Measurements from ENCODE around the gene PROP1.
"Not testable (repeated sequence)": the region's sequence is repeated elsewhere in the genome, so short reads cannot be mapped to it uniquely, and the experiment has no call there.

Gene PROP1

DNA sequence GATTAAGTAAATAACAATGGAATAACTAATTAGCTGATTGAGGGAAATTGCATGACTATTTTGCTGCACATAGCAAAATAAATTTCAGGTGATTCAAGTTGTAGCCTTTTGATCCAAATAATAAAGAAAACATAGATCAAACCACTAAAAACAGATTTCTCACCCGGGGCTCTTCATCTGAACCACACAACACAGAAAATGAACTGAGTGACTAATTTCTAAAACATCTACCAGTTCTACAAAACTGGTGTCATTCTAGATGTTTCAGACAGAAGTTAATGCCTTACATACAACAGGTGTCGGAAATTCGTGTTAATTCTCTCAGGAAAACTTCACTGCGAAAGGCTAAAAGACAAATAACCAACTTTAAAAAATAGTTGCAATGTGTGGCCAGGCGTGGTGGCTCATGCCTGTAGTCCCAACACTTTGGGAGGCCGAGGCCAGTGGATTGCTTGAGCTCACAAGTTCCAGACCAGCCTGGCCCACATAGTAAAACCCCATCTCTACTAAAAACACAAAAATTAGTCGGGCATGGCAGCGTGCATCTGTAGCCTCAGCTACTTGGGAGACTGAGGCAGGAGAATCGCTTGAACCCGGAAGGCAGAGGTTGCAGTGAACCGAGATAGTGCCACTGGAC lies 6.9 kb downstream of the PROP1 start:
- TF ChIP-seq GATA1 (IDR thresholded peaks at IDR 0.05; ENCODE audit: low read depth, low read length) (no peak), POLR2A (IDR thresholded peaks at IDR 0.05; ENCODE audit: low read length) (no peak)
- no peak for DNase-seq

DNA sequence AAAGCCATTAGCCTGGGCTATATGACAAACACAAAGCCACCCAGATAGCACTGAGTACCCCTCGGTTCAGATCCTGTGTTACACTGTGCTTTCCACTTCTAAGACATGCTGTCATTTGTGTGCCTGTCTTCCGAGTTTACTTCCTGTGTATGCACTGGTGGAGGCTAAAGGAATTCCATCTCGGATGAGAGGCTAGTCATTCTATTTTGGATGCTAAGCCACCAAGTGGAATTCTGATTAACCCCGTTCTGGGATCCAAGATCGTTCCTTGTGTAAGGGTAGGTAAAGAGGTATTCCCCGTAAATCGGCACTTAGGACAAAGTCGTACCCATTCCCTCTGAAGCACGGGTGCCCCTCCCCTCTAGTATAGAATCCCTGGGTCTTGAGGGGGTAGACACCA lies 8.7 kb downstream of the PROP1 start:
- no peak for TF ChIP-seq GATA1 (IDR thresholded peaks at IDR 0.05; ENCODE audit: low read depth, low read length)
- TF ChIP-seq POLR2A (IDR thresholded peaks at IDR 0.05; ENCODE audit: low read length) = no peak
- no peak for DNase-seq

DNA sequence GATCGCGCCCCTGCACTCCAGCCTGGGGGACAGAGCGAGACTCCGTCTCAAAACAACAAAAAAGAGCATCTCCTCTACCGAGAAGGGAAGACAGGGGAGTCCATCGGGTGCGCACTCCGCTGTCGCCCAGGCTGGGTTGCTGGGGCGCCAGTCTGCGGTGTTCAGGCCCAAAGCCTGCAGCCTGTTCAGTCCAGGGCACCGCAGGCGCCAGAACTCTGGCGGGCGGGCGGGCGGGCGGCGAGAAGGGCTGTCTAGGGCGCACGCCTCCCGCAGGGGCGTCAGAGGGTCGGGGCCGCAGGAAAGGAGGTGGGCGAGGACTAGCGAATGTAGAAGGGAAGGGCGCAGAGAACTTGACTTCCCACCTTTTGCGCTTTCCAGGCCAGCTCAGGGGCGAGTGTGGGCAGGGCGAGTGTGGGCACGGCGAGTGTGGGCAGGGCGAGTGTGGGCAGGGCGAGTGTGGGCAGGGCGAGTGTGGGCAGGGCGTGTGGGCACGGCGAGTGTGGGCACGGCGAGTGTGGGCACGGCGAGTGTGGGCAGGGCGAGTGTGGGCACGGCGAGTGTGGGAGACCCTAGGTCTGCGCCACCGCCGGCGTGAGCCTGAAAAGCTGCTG lies 10.5 kb downstream of the PROP1 start:
- TF ChIP-seq GATA1 (IDR thresholded peaks at IDR 0.05; ENCODE audit: low read depth, low read length) = no peak
- no peak for TF ChIP-seq POLR2A (IDR thresholded peaks at IDR 0.05; ENCODE audit: low read length)
- DNase-seq = no peak

DNA sequence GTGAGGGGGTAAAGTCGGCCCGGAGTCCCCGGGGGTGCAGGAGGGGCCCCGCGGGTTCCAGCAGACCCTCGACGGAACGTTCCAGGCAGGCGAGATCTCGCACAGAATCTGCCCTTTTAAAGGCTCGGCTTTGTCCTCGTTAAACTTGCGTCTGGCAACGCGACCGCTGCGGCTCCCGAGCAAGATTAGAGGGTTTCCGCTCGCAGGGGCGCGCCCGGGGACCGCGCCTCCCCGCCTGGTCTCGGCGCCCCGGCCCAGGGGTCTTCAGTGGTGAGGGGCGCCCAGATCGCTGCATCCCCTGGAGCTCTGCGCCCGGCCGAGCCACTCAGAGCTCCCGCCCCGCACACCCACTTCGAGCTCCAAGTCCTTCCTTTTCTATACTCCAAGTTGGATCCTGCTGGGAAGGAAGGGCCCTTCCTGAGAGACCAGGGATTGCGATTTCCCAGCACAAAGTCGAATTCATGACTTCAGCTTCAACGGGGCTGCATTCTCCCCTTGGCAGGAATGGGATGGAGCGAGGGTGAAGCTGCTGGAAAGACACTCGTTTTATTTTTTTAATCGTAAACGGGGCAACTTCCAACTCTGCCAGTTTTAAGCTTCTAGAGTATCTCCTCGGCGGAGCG lies 11.3 kb downstream of the PROP1 start:
- TF ChIP-seq POLR2A (IDR thresholded peaks at IDR 0.05; ENCODE audit: low read length) = no peak
- no peak for DNase-seq

DNA sequence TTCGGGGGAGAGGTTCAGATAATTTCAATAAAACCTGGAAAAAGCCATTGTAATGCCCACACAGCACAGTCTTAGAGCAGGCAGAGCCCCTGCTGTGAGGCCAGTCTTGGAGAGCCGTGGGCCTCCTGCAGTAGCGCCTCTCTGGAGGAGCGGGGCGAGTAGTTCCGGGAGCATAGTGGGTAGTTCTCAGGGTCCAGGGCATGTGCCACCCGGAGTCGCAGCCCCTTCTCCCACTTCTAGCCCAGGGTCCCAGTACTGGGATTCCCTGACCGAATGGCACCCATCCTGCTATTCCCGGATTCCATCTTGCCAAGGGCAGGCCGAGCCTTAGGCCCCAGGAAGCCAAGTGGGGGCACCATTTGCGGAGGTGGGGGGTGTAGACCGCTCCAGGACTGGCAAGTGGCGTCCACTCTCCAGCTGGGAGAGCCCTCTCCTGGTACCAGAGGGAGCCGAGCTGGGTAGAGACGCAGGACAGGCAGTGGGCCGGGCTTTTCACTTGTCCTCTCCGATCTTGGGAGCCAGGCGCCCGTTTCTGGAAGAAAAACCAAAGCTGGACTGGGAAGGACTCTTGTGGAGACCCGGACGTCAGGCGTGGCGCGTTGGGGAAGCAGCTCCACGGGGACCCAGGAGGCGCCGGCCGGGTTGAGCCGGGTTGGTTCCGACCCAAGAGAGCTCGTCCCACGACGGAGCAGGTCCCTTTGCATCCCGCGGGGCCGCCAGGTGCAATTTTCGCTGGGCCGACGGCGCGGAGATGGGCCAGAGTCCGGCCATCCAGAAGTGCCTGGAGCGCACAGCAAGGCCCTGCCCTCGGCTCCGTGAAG lies 12.1 kb downstream of the PROP1 start:
- DNase-seq = no peak
- TF ChIP-seq GATA1 (IDR thresholded peaks at IDR 0.05; ENCODE audit: low read depth, low read length) (no peak), POLR2A (IDR thresholded peaks at IDR 0.05; ENCODE audit: low read length) (no peak)

DNA sequence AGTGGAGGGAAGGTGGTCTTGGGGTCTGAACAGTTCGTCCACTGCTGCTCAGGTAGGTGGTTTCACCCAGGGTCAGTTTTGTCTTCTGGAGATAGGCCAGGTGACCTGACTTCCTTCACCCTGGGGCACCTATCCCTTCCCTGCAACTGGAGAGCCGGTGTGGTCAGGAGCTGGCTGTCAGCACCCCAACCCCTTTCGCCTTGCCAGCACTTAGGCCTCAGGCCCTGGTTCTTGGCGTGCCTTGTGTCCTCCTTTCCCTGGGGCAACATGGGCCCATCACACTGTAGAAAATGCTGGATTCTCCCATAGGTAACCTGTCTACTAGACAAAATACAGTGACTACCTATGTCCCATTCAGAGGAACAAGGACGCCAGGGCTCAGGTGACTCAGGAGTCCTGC lies 13.1 kb downstream of the PROP1 start:
- DNase-seq = no peak
- TF ChIP-seq POLR2A (IDR thresholded peaks at IDR 0.05; ENCODE audit: low read length) (no peak), GATA1 (IDR thresholded peaks at IDR 0.05; ENCODE audit: low read depth, low read length) (no peak)

DNA sequence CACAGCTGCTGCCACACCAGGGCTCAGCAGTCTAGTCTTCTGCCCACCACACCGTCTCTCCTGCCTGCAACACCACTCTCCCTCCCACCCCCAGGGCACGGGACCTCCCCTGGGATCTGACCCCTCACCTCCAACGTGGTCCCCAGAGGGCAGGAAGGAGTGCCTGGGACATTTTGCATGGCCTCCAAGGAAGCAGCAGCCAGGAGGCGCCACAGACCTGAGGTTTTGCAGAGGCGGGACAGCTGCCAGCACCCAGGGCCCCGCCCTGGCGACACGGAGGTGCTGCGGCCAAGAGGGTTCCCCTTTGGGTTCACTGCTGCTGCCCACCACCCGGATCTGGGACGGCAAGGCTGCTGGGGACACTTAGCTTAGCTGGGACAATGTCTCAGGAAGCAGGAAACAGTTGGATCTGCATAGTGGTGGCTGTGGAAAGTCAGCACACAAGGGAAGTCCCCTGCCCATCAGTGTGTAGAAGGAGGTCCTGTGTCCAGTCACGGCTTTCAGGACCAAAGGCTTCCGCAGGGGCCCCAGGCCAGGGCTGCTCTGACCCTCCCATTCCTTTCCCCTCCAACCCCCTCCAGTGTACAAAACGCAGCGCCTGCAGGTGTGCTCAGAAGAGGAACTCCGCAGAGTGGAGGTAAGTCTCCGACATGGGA lies 13.8 kb downstream of the PROP1 start:
- peak; percentile 37 to 54 for DNase-seq
- TF ChIP-seq POLR2A (IDR thresholded peaks at IDR 0.05; ENCODE audit: low read length) = no peak
- no peak for TF ChIP-seq GATA1 (IDR thresholded peaks at IDR 0.05; ENCODE audit: low read depth, low read length)

DNA sequence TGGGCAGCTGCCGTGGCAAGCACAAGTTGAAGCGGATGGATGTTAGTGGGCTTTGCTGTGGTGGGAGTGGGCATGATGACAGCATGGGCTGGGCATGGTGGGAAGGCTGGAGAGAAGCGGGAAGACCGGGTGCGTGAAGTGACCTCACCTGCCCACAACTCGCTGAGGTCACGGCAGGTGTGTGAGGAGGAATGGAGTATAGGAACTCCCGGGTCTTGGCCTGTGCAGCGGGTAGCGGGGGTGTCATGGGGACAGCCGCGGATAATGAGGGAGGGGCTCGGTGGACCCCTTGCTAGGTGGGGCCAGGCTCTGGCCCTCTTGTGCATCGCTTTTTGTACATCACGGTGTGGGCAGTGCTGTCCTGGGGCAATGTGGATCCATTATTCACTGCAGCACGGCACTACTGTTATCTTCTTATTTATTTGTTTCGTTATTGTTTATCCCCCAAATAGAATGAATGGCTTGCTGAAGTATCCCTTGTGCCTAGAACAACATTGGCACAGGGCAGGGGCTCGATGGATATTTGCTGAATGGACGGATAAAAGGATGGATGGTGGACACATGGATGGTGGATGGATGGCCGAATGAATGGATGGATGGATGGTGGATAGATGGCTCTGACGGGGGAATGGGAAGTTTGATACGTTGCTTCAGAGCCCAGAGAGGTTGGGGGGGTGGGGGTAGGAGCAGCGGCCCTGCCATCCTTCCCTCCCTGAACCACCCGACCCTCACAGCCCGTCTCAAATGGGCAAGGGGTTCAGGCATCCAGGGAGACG lies 14.6 kb downstream of the PROP1 start:
- TF ChIP-seq GATA1 (IDR thresholded peaks at IDR 0.05; ENCODE audit: low read depth, low read length) = no peak
- TF ChIP-seq POLR2A (IDR thresholded peaks at IDR 0.05; ENCODE audit: low read length) = no peak
- DNase-seq = no peak

DNA sequence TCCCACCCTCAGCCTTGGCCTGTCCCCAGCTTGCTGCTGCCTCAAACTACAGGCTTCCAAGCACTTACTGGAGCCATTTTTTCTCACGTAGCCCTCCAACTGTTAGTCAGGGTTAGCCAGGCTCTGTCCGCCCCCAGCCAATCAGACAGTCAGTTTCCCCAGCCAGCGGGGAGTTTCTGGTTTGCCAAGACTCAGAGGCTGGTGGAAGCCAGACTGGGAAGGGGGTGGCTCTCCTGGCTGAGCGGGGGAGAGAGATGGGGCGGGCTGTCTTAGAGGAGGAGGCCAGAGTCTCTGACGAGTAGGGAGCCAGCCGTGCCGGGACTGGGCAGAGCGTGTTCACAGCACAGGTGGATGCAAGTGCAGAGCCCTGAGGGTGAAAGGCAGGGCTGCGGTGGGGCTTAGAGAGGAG lies 15.3 kb downstream of the PROP1 start:
- TF ChIP-seq GATA1 (IDR thresholded peaks at IDR 0.05; ENCODE audit: low read depth, low read length) (no peak), POLR2A (IDR thresholded peaks at IDR 0.05; ENCODE audit: low read length) (no peak)
- DNase-seq = no peak

DNA sequence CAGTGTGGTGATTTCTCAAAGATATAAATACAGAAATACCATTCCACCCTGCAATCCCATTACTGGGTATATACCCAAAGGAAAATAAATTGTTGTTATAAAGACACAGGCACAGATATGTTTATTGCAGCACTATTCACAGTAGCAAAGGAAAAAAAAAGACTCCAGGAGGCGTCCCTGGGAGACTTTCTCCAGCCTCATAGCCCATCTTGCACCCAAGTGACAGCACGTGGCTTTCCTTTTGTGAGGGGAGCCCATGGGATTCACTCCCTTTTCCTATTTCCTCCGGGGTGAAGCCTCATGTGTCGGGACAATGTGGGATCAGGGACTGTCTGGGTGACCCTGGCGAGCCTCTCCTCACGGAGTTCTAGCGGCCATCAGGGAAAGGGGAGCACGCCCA lies 18.4 kb downstream of the PROP1 start:
- not testable (repeated sequence) for DNase-seq

DNA sequence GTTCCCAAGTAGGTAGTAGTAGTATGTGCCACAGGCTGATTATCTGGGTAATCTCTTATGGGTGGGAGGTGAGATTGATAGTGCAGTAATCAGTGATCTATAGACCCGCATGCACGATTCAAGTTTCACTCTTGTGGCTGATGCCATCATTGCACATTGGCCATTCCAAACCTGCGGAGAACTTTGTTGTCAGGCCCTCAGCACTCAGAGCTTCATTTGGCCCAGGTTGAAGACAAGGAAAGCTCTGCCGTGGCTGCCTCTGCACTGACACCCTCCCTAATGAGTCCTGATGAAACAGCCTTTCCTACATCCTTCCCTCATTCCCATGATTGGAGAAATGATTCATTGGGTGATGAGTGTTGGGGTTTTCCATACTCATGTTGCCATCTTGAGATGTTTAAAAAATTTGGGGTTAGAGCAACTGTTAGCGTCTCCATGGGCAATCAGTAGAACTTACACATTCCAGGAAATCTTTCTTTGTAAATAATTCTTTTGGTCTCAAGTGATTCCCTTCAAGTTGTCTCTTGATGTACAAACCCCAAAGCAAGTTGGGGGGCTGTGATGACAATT lies 22.9 kb downstream of the PROP1 start:
- no peak for DNase-seq

DNA sequence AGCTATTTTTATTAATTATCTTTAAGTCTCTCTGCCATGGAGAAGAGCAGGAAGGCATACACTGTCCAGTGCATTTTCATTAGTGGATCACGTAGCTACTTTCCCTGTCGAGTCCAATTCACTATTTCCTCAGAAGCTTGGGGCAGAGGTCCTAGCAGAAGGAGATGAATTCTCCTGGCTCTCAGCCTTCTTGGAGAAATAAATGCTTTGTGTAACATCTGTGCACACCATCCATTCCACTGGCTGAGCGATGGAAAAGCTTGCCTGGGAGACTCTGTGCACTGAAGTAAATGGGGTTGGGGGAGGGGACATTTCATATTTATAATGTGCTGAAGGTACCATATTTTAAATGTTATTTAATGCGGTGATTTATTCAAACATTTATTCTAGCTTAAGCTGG lies 23.4 kb downstream of the PROP1 start:
- DNase-seq = no peak
- TF ChIP-seq GATA1 (IDR thresholded peaks at IDR 0.05; ENCODE audit: low read depth, low read length) (no peak), POLR2A (IDR thresholded peaks at IDR 0.05; ENCODE audit: low read length) (no peak)

More for the DNA sequence above, 22.9 kb downstream of the PROP1 start:
- TF ChIP-seq POLR2A (IDR thresholded peaks at IDR 0.05; ENCODE audit: low read length) = no peak
- TF ChIP-seq GATA1 (IDR thresholded peaks at IDR 0.05; ENCODE audit: low read depth, low read length) = no peak

DNA sequence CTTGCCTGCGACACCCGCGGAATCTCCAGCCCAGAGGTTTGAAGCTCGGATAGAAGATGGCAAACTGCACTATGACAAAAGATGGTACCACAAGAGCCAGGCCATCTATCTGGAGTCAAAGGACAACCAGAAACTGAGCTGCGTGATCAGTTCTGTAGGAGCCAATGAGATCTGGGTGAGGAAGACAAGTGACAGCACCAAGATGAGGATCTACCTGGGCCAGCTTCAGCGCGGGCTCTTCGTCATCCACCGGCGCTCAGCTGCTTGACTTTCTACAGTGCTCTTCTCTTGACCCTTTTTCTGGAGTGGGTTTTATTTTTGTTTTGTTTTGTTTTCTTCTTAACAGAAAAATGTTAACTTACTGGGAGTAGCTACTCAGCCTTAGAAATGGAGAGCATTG lies 24.0 kb downstream of the PROP1 start:
- not testable (repeated sequence) for DNase-seq

Measured in erythroblast (primary cell).